Measurements from ENCODE around the gene GOLGA2. TPM values are rescaled to one million over a fixed set of nuclear protein-coding genes. Genes with fewer than 3 reads are reported as not detected.

GOLGA2 gene
- total and polyA plus RNA-seq, 2 donors (not counting 1 experiment from before 2014, with no cell fraction given) = 118 to 126 TPM

GRCh38 chr9:128265348-128265847 is 10.4 kb downstream of the GOLGA2 start:
- H3K36me3 ChIP-seq (ENCODE audit: control insufficient read depth, insufficient read depth, low read length) = peaks cover 26% of the 10 kb centered on the region

GRCh38 chr9:128262687-128263086 is 13.1 kb downstream of the GOLGA2 start:
- H3K4me3 ChIP-seq (replicated peaks in 1 of 4; ENCODE audit: control extremely low read depth in 1 of 4, insufficient read depth in 1 of 4, low read depth in 3 of 4, low read length in 4 of 4) = no peak overlapping the region
- H3K4me1 ChIP-seq (ENCODE audit: control insufficient read depth, extremely low read depth, insufficient read depth, low read length) = no peaks in the 10 kb centered on the region
- no peaks in the 10 kb centered on the region for H3K79me2 ChIP-seq (ENCODE audit: control insufficient read depth, insufficient read depth, low read length)
- H3K36me3 ChIP-seq (ENCODE audit: control insufficient read depth, insufficient read depth, low read length) = peaks cover 31% of the 10 kb centered on the region
- TF ChIP-seq EZH2 (IDR thresholded peaks at IDR 0.05; ENCODE audit: low read length, missing control alignments) (no peak), CTCF (conservative IDR thresholded peaks at IDR 0.05 in 1 of 2, IDR thresholded peaks at IDR 0.05 in 1 of 2; ENCODE audit: low read depth in 1 of 2, low read length in 2 of 2) (no peak)
- H3K27ac ChIP-seq (ENCODE audit: insufficient read depth, low read length) = no peak overlapping the region
- no peak overlapping the region for H3K4me2 ChIP-seq (ENCODE audit: extremely low read depth, insufficient read depth, low read length)
- H3K27me3 ChIP-seq (ENCODE audit: control insufficient read depth, insufficient read depth, low read length) = no peaks in the 10 kb centered on the region
- no peaks in the 10 kb centered on the region for H3K9me3 ChIP-seq (ENCODE audit: control insufficient read depth, insufficient read depth, low read depth, low read length)
- DNase-seq (ENCODE audit: low read depth in 2 of 2) = no peak
- H2AFZ ChIP-seq (ENCODE audit: low read length) = no peak overlapping the region
- no peaks in the 10 kb centered on the region for H4K20me1 ChIP-seq (ENCODE audit: control insufficient read depth, extremely low read depth, insufficient read depth, low read length)
- no peak overlapping the region for H3K9ac ChIP-seq (ENCODE audit: insufficient read depth, low read length)

More at GRCh38 chr9:128265348-128265847, 10.4 kb downstream of the GOLGA2 start:
- no peak for DNase-seq (ENCODE audit: low read depth in 2 of 2)
- Histone ChIP-seq H3K27me3 (ENCODE audit: control insufficient read depth, insufficient read depth, low read length) (no peaks in the 10 kb centered on the region), H3K9me3 (ENCODE audit: control insufficient read depth, insufficient read depth, low read depth, low read length) (no peaks in the 10 kb centered on the region), H3K4me2 (ENCODE audit: extremely low read depth, insufficient read depth, low read length) (no peak overlapping the region), H3K4me1 (ENCODE audit: control insufficient read depth, extremely low read depth, insufficient read depth, low read length) (no peaks in the 10 kb centered on the region), H4K20me1 (ENCODE audit: control insufficient read depth, extremely low read depth, insufficient read depth, low read length) (no peaks in the 10 kb centered on the region), H3K9ac (ENCODE audit: insufficient read depth, low read length) (no peak overlapping the region), H3K27ac (ENCODE audit: insufficient read depth, low read length) (no peak overlapping the region), H3K4me3 (replicated peaks in 1 of 4; ENCODE audit: control extremely low read depth in 1 of 4, insufficient read depth in 1 of 4, low read depth in 3 of 4, low read length in 4 of 4) (no peak overlapping the region), H3K79me2 (ENCODE audit: control insufficient read depth, insufficient read depth, low read length) (no peaks in the 10 kb centered on the region), H2AFZ (ENCODE audit: low read length) (no peak overlapping the region)
- TF ChIP-seq CTCF (conservative IDR thresholded peaks at IDR 0.05 in 1 of 2, IDR thresholded peaks at IDR 0.05 in 1 of 2; ENCODE audit: low read depth in 1 of 2, low read length in 2 of 2) = no peak
- no peak for TF ChIP-seq EZH2 (IDR thresholded peaks at IDR 0.05; ENCODE audit: low read length, missing control alignments)

- no peak for TF ChIP-seq EZH2 (IDR thresholded peaks at IDR 0.05; ENCODE audit: low read length, missing control alignments)
- Histone ChIP-seq H3K4me2 (ENCODE audit: extremely low read depth, insufficient read depth, low read length) (no peak overlapping the region), H4K20me1 (ENCODE audit: control insufficient read depth, extremely low read depth, insufficient read depth, low read length) (no peaks in the 10 kb centered on the region), H3K9me3 (ENCODE audit: control insufficient read depth, insufficient read depth, low read depth, low read length) (no peaks in the 10 kb centered on the region), H3K4me3 (replicated peaks in 1 of 4; ENCODE audit: control extremely low read depth in 1 of 4, insufficient read depth in 1 of 4, low read depth in 3 of 4, low read length in 4 of 4) (no peak overlapping the region), H3K27me3 (ENCODE audit: control insufficient read depth, insufficient read depth, low read length) (no peaks in the 10 kb centered on the region), H3K36me3 (ENCODE audit: control insufficient read depth, insufficient read depth, low read length) (peaks cover 36% of the 10 kb centered on the region), H3K79me2 (ENCODE audit: control insufficient read depth, insufficient read depth, low read length) (no peaks in the 10 kb centered on the region), H3K4me1 (ENCODE audit: control insufficient read depth, extremely low read depth, insufficient read depth, low read length) (no peaks in the 10 kb centered on the region), H3K27ac (ENCODE audit: insufficient read depth, low read length) (no peak overlapping the region), H2AFZ (ENCODE audit: low read length) (no peak overlapping the region), H3K9ac (ENCODE audit: insufficient read depth, low read length) (no peak overlapping the region)
- DNase-seq (ENCODE audit: low read depth in 2 of 2) = no peak
These were observed 15.5 kb downstream of the GOLGA2 start for GRCh38 chr9:128260340-128260739.

Data from fibroblast of lung (primary cell).